Smooth muscle cell (in vitro differentiated cells): ENCODE results near the gene AFAP1. TPM values are rescaled to one million over a fixed set of nuclear protein-coding genes. Genes with fewer than 3 reads are reported as not detected.

Source experiments
- DNase-seq: peaks from one replicate; lab custom pipeline; 2025; ENCODE audit not compliant: unreplicated experiment; lab: John Stamatoyannopoulos, UW
- H2AFZ ChIP-seq: fragments of 200-600 bp; sonication (generic); 2 replicates; pipeline ENCODE4 v1.6.0; 2016; ENCODE audit warnings: antibody characterized with exemption, low read depth, mild to moderate bottlenecking
- H3F3A ChIP-seq: fragments of 200-600 bp; sonication (generic); 2 replicates; pipeline ENCODE4 v1.6.0; 2017; ENCODE audit warnings: antibody characterized with exemption, low read depth
- H3K27ac ChIP-seq: fragments of 200-600 bp; sonication (generic); 2 replicates; pipeline ENCODE4 v1.5.1; 2016; ENCODE audit warnings: low read depth, mild to moderate bottlenecking
- H3K27me3 ChIP-seq: fragments of 200-600 bp; sonication (generic); 2 replicates; pipeline ENCODE4 v1.6.1; 2016; ENCODE audit warnings: low read depth, mild to moderate bottlenecking
- H3K36me3 ChIP-seq: fragments of 200-600 bp; sonication (generic); 2 replicates; pipeline ENCODE4 v1.5.1; 2016; ENCODE audit warnings: low read depth
- H3K4me1 ChIP-seq: fragments of 200-600 bp; sonication (generic); 2 replicates; pipeline ENCODE4 v1.5.1; 2016; ENCODE audit warnings: low read depth
- H3K4me2 ChIP-seq: fragments of 200-600 bp; sonication (generic); 2 replicates; pipeline ENCODE4 v1.6.0; 2016; ENCODE audit warnings: mild to moderate bottlenecking
- H3K4me3 ChIP-seq: fragments of 200-600 bp; sonication (generic); 2 replicates; pipeline ENCODE4 v1.5.1; 2016; ENCODE audit warnings: mild to moderate bottlenecking
- H3K79me2 ChIP-seq: fragments of 200-600 bp; sonication (generic); 2 replicates; pipeline ENCODE4 v1.6.0; 2016; ENCODE audit warnings: low read depth, mild to moderate bottlenecking
- H3K9ac ChIP-seq: fragments of 200-600 bp; sonication (generic); 2 replicates; pipeline ENCODE4 v1.6.0; 2016; ENCODE audit warnings: low read depth
- H3K9me3 ChIP-seq: fragments of 200-600 bp; sonication (generic); replicated peaks from 2 replicates; pipeline ENCODE4 v1.5.1; 2016; ENCODE audit warnings: low read depth
- H4K20me1 ChIP-seq: fragments of 200-600 bp; sonication (generic); 2 replicates; pipeline ENCODE4 v1.6.0; 2016; ENCODE audit warnings: low read depth
- CTCF ChIP-seq: fragments of 200-600 bp; sonication (generic); IDR thresholded peaks from 2 replicates; pipeline ENCODE4 v1.5.1; 2017; ENCODE audit warnings: borderline replicate concordance, mild to moderate bottlenecking, antibody characterized with exemption; ENCODE audit not compliant: insufficient read depth, poor library complexity, severe bottlenecking
- WGBS: methylation state at CpG from one replicate; pipeline ENCODE4 v1.1.7; 2016; ENCODE audit warnings: low lambda C conversion rate; 5-methylcytosine and 5-hydroxymethylcytosine counted together
- polyA plus RNA-seq: library from polyadenylated mRNA; unstranded; fragments of >200 nt; fragmentation: Nextera tagmentation; extraction: Ambion mirVana; gene quantifications from 2 replicates; pipeline ENCODE4 v1.2.1, GENCODE V29; 2016
- total RNA-seq: library from RNA; depleted of rRNA; stranded (reverse); fragments of >200 nt; gene quantifications from 2 replicates; pipeline ENCODE4 v1.2.3, GENCODE V29; 2014

Gene AFAP1
- total and polyA plus RNA-seq, 2 experiments from 2014 or later, result 12.6 to 24.8 TPM

GRCh38 chr4:7744142-7744804, 195.4 kb downstream of the AFAP1 start:
- Histone ChIP-seq H3K27me3 (no peaks in the 10 kb centered on the region), H3K4me3 (no peak overlapping the region), H3K79me2 (no peaks in the 10 kb centered on the region), H3K27ac (no peak overlapping the region), H2AFZ (no peak overlapping the region), H3F3A (no peaks in the 10 kb centered on the region), H3K36me3 (no peaks in the 10 kb centered on the region), H3K4me1 (no peaks in the 10 kb centered on the region), H3K9me3 (no peaks in the 10 kb centered on the region), H4K20me1 (peaks cover 2% of the 10 kb centered on the region), H3K9ac (no peak overlapping the region), H3K4me2 (no peak overlapping the region)
- 83% methylated on average over 16 of the region's 16 CpGs for WGBS
- no peak for DNase-seq
- TF ChIP-seq CTCF, result no peak

- no peak for DNase-seq
- H3K9me3 ChIP-seq, result no peaks in the 10 kb centered on the region
- no peak overlapping the region for H3K9ac ChIP-seq
- no peaks in the 10 kb centered on the region for H3K36me3 ChIP-seq
- H3K4me2 ChIP-seq, result no peak overlapping the region
- H3K27me3 ChIP-seq, result no peaks in the 10 kb centered on the region
- H3K4me3 ChIP-seq, result no peak overlapping the region
- no peak overlapping the region for H2AFZ ChIP-seq
- no peaks in the 10 kb centered on the region for H3F3A ChIP-seq
- peaks cover 2% of the 10 kb centered on the region for H4K20me1 ChIP-seq
- no peaks in the 10 kb centered on the region for H3K4me1 ChIP-seq
- WGBS, result 80% methylated on average over 8 of the region's 8 CpGs
- no peak overlapping the region for H3K27ac ChIP-seq
- no peaks in the 10 kb centered on the region for H3K79me2 ChIP-seq
- no peak for TF ChIP-seq CTCF
Observed at GRCh38 chr4:7742807-7743280, 196.8 kb downstream of the AFAP1 start.

GRCh38 chr4:7741946-7742806, 197.5 kb downstream of the AFAP1 start:
- Histone ChIP-seq H3K9me3 (no peaks in the 10 kb centered on the region), H3F3A (no peaks in the 10 kb centered on the region), H3K79me2 (no peaks in the 10 kb centered on the region), H4K20me1 (peaks cover 2% of the 10 kb centered on the region), H2AFZ (no peak overlapping the region), H3K27me3 (no peaks in the 10 kb centered on the region), H3K9ac (no peak overlapping the region), H3K4me1 (no peaks in the 10 kb centered on the region), H3K36me3 (no peaks in the 10 kb centered on the region), H3K27ac (no peak overlapping the region), H3K4me3 (no peak overlapping the region), H3K4me2 (no peak overlapping the region)
- WGBS, result 95% methylated on average over 18 of the region's 18 CpGs
- no peak for DNase-seq
- TF ChIP-seq CTCF, result no peak
